CD4-positive, alpha-beta T cell treated with Interleukin-12 subunit alpha and Interleukin-12 subunit beta, for 1 hour (primary cell): Measurements from ENCODE around the gene HTT.
"Not testable (repeated sequence)": the region's sequence is repeated elsewhere in the genome, so short reads cannot be mapped to it uniquely, and the experiment has no call there.

Experiments used
- DNase-seq: peaks from one replicate; pipeline ENCODE4 v3.0.0-alpha.2; 2020

Gene HTT

DNA sequence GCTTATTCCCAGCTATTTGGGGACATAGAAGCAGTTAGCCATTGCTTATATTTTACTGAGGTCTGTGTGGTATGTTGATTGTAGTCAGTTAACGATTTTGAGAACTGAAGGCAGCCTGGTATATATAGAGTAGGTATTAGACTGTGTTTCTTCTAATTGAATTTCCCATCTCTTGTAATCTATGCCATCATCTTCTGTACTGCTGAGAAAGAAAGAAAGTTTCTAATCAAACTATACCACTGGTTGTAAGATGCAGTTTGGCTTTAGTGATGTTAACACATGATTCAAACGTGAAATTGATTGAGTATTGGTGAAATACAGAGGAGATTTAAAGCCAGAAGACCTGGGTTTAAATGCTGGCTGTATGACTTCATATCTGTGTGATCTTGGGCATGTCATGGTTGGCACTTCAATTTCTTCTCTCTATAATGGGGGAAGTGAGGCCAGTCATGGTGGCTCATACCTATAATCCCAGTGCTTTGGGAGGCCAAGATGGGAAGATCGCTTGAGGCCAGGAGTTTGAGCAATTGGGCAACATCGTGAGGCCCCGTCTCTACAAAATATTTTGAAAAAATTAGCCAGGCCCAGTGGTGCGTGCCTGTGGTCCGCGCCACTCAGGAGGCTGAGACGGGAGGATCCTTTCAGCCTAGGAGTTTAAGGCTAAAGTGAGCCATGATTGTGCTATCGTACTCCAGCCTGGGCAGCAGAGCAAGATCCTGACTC is 11.6 kb downstream of the HTT start:
- DNase-seq = no peak

DNA sequence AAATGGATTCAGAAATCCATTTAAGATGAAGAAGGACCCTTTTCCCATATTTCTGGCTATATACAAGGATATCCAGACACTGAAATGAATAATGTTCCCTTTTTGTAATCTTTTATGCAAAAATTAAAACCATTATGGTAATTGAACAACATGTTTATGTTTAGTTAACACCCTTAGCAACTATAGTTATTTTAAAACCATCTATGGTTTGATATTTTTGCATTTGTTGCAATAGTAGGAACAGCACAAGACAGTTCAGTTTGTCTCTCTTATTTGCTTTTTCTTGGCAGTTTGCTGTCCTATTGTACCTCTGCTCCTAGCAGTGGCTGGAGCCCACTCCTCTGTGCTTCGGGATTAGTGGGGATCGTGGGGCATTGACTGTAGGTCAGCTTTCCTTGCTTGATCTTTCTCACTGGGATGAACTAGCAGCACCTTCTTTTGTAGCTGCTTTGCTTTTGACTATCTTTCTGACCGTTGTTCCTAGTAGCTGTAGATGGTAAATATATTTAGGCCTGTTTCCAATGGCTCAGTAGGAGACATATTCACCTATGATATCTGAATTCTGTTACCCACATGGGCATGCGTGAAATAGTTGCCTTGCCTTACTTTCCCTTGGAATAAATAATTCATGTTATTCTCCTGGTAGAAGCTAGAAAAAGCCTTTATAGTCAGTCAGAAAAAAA is 12.8 kb downstream of the HTT start:
- no peak for DNase-seq

DNA sequence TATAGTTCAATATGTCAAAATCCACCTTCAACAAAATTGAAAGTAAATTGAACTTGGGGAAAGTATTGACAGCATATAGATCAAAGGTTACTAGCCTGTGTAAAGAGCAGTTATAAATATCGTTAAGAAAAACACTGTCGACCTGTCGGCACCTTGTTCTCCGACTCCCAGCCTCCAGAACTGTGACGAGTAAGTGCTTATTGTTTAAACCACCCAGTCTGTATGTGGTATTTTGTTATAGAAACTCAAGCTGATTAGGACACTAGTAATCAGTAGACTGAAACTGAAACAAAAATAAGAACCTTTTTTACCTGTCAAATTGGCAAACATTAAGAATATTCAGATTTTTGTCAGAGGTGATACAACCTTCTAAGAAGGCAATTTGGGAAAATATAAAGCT is 17.0 kb downstream of the HTT start:
- no peak for DNase-seq

DNA sequence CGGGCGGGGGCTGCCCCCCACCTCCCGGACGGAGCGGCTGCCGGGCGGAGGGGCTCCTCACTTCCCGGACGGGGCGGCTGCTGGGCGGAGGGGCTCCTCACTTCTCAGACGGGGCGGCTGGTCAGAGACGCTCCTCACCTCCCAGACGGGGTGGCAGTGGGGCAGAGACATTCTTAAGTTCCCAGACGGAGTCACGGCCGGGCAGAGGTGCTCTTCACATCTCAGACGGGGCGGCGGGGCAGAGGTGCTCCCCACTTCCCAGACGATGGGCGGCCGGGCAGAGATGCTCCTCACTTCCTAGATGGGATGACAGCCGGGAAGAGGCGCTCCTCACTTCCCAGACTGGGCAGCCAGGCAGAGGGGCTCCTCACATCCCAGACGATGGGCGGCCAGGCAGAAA is 20.2 kb downstream of the HTT start:
- DNase-seq = not testable (repeated sequence)

DNA sequence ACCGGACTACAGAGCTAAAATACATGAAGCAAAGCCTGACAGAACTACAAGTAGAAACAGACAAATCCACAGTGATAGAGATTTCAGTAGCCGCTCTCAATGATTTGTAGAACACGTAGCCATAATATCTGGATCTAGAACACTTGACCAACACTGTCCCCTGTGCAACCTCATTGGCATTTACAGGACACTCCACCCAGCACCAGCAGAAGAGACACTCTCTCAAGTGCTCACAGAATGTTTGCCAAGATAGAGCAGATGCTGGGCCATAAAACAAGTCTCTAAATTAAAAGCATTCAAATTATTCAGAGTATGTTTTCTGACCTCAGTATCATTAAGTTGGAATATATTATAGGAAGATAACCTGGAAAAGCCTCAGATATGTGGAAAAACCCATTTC is 21.7 kb downstream of the HTT start:
- DNase-seq = no peak

DNA sequence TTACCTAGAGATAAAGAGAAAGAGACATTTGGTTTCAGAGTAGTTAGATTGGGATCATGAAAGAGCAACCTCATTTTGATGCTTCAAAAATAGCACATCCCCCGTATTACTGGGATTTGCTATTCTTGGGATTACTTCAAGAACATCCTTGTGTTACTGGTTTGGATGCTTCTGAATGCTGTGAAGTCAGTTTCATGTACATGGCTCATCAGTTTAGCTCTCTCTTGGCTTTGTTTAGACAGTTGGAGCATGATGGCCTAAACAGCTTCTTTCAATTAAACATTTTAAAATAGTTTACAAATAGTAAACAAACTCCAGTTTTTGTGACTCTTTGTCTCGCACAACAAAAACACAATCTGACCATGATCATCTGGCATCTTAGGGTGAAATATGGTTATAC is 23.9 kb downstream of the HTT start:
- no peak for DNase-seq

DNA sequence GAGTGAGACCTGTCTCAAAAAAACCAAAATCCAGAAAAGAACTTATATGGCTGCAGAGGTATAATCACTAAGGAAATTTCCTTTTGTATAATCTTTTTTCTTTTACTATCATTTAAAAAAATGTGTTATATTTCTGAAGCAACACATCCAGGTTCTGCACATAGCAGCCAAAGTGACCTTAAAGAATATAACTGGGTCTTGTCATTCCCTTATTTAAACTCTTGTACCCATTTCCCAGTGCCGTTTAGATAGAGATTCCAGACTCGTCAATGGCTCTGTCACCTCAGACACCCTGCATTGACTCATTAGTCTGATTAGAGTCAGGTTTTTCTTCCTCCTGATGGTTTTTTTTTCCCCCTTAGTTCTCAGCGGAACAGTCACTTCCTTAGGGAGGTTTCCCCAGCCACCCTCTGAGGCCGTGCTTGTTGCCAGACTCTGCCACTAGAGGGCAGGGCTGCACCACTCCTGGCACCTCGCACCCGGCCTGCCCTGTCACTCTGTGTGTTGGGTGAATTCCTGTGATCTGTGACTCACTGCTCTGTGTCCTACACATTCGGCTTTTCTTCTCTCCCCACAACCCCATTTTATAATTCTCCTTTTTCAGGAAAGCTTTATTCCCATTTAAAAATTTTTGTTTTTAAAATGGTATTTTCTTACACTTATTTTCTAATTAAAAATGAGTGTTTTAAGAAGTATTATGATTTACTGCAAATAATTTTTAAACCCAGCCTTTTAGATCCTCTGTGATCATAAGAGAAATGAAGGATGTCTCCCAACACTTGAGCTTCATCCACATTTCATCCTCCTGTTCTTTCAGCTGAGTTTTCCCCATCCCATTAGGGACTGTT is 32.1 kb downstream of the HTT start:
- peak; percentile 84 for DNase-seq

DNA sequence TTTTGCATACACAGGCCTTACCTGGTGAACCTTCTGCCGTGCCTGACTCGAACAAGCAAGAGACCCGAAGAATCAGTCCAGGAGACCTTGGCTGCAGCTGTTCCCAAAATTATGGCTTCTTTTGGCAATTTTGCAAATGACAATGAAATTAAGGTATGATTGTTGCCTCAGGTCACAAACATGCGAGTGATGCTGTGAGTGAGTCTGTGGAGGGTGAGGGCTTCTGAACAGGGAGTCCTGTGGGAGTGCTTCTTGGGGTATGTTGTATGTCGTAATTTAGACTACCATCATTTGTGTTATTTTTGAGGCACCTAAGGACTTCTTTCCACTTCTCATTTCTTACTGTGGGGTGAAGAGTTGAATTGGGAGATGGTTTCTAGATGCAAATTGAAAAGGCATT is 32.8 kb downstream of the HTT start:
- no peak for DNase-seq

DNA sequence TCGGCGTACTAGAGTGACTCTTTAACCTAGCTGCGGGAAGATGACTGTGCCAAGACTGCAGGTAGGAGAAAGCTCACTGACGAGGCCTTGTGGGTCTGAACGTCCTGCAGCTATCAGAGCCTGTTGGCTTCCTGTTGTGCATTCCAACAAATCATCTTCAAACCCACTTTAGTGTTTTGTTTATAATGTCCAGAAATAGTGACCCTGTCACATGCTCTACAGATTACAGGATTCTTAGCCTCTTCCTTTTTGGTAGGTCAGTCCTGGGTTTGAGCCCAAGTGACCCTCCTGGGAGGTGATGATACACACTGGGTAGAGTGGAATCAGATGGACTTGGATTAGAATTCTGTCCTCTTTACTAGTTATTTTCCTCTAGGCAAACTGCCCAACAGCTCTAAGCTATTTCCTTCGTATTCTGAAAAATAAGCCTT is 33.2 kb downstream of the HTT start:
- no peak for DNase-seq

DNA sequence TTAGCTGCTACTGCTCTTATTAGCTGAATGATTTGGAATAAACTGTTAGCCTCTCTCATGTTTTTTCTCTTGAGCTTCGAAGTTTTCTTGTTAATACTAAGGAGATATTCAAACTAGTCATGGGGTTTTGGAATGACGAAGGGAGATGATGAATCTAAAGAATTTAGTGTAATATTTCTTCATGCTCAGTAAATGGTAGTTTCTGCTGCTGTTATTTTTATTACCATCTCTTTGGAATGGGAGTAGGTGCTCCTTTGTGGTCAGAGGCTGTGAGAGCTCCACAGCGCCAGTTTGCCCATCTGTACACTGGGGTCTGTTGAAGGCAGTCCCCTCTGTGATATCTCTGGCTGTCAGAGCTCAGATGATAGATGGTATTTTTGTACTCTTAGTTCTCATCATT is 33.7 kb downstream of the HTT start:
- no peak for DNase-seq

DNA sequence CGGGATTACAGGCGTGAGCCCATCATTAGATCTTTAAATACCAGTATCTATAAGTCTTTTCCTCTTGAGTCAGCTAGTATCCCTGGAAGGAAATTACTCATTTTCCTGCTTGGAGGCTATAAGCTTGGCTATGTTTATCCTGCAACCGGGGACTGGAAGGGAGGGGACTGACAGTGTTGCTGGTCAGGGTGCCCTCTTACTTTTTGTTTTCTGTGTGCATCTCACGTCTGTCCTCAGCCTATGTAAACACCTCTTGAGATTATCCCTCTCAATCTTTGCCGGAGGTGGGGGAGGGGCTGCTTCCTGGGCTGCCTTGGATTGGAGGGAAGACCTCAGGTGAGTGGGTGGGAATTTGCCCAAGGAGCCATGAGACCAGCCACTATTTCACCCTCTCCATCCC is 37.0 kb downstream of the HTT start:
- no peak for DNase-seq

DNA sequence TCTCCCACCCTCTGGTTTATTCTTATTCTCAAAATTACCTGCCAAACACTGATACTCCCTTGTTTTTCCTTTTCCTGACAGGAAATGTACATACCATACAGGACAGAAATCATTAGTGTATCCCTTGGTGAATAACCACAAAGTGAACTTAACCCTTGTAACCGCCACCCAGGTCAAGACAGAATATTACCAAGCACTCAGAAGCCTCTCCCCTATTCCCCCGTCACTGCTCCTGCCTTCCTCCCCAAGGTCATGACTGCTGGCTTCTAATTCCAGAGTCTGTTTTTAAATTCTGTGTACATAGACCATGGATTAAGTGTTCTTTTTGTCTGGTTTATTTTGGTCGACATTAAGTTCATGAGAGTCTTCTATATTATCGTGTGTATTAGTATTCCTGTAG is 37.7 kb downstream of the HTT start:
- no peak for DNase-seq

DNA sequence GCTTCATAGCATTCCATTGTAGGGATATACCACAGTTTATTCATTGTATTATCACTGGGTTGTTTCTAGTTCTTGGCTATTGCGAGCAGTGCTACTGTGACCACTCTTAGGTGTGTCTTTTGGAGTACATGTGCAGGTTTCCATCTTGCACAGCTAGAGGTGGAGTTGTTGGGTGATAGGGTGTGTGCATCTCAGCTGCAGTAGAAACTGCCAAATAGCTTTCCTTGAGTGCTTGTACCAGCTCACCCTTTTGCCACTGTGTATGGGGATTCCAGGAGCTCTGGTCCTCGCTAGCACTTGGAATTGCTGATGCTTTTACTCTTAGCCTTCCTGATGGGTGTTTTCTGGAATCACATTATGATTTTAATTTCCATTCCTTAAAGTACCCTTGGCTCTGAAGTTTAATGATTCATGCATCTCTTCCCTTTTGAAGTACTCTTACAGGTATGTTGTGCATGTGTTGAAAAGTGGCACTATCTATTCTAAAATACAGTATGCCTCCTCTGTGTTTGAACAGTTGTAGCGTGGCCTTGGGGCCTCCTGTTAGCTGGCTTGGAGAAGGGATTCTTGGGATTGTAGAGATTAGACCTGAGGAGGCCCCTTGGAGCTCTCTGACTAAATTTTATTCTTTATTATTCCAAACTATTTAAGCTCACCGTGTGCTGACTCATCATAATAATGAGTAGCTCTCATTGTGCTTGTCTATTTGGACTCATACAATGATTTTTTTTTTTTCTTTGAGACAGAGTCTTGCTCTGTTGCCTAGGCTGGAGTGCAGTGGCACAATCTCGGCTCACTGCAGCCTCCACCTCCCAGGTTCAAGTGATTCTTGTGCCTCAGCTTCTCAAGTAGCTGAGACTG is 38.4 kb downstream of the HTT start:
- no peak for DNase-seq

DNA sequence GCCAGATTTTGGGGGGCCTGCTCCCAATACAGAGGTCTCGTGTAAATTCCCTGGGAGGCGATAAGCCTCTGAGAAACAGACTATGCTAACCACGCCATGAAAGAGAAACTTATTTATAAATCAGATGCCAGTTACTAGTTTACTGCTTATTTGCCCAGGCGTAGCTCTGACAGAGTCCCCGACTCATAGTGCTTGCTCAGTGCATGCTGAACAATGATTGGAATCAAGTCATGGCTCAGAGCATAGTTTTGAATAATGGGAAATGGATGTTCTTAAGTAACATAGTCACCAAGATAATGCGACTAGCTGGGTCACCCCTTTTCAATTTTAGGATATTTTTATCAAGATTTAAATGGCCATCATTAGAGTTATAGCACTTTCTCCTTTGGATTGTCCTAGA is 39.9 kb downstream of the HTT start:
- no peak for DNase-seq

DNA sequence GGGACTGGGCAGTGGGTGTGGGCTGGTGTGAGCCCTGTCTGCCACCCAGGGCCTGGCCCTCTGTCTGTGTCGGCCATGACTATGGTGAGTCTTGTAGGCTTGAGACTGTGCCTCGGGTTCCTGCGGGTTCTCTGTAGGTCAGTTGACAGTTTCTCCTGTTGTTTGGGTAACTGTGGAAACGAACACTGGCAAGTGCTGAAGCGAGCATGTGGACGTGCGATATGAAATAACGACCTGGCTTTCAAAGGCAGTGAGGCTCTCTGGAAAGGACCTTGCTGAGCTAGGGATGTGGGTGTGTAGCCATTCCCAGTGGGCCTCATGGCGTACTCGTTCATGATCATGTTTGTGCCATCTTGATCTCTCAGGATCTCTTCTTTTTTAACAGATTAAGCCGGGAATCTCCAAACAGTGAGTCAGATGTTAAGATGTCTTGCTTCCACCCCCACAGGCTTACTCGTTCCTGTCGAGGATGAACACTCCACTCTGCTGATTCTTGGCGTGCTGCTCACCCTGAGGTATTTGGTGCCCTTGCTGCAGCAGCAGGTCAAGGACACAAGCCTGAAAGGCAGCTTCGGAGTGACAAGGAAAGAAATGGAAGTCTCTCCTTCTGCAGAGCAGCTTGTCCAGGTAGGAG is 41.3 kb downstream of the HTT start:
- DNase-seq = no peak

DNA sequence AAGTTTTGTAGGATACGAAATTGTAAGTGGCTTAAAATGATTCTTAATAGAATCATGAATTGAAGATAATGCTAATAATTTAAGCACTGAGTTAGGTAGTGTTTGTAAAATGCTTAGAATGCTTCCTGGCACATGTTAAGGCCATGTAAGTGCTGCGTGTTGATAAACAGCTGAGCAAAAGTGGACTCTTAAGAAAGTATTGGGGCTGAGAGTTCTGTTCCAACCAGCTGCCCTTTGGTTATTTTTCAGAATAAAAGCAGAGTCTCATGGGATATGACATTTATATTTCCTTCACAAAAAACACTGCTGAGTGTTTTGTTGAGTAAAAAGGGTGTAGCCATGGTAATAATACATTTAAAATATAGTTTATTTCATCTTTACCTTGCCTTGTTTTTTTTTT is 42.5 kb downstream of the HTT start:
- DNase-seq = no peak

DNA sequence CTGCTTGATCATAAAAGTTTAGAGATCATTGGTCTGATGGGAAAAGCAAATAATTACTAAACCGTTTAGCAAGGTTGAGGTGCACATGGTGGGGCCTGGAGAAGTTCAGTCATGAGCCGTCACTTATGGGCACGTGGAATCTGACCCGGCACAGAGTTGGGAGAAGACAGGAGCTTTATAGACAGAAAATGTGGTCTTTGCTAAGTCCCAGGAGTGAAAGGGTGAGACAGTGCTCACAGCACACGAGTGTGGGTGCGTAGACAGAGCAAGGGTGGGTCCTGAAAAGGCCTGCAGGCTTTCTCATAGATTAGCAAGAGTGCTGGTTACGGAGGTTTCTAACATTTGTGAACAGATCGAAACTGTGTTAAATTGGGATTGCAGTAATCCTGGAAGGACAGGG is 43.8 kb downstream of the HTT start:
- DNase-seq = no peak

DNA sequence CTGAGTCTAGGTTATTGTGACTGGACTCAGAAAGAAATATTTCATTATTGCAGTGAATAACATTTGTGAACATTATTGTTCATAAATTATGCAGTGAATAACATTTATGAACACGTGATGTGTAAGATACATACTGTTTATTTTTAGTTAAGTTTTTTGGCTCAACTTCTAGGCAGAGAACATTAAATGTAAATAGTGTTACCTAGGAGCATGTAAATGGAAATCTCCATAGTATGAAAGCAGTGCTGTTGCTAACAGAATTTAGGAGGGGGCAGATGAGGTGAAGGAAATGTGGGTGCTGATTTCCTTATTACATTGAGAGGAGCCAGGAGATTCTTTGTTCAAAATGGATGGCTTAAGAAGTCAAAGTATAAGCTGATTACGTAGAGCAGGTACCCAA is 45.0 kb downstream of the HTT start:
- no peak for DNase-seq

DNA sequence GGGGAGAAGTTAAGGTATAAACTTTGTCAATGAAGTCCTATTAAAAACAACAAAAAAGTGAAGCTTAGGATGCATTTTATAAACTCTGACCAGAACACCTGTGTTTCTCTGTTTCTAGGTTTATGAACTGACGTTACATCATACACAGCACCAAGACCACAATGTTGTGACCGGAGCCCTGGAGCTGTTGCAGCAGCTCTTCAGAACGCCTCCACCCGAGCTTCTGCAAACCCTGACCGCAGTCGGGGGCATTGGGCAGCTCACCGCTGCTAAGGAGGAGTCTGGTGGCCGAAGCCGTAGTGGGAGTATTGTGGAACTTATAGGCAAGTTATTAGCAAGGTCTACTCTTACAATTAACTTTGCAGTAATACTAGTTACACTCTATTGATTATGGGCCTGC is 46.6 kb downstream of the HTT start:
- DNase-seq = no peak

DNA sequence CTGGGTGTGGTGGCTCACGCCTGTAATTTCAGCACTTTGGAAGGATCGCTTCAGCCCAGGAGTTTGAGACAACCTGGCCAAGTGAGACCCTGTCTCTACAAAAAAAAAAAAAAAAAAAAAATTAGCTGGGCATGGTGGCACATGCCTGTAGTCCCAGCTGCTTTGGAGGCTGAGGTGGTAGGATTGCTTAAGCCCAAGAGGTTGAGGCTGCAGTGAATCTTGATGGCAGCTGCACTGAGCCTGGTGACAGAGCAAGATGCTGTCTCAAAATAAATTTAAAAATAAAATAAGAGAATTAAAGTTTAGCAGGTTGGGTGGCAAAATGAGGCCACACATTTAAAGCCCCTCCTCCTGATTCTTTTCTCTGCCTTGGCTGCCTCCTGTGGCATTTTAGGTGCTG is 47.1 kb downstream of the HTT start:
- DNase-seq = no peak

DNA sequence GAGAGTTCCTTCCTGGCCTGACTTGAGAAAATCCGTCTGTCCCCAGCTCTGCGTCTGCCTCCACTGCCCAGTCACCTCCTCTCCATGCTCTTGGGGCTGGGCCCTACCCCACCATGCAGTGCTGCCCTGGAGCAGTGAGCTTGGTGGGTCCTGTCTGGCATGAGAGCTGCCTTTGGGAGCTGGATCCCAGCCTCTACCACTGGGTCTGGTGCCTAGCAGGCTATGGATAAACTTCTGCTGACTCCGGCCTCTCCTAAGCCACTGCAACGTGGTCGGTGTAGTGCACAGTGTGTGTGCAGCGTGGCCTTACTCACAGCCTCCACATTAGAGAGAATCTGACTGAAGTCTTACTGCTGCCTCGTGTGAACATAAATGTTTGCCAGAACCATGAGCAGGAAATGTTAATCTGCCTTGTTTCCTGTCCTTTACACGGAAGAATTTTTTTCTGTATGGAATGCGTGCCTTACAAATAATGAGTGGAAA is 47.6 kb downstream of the HTT start:
- DNase-seq = no peak

DNA sequence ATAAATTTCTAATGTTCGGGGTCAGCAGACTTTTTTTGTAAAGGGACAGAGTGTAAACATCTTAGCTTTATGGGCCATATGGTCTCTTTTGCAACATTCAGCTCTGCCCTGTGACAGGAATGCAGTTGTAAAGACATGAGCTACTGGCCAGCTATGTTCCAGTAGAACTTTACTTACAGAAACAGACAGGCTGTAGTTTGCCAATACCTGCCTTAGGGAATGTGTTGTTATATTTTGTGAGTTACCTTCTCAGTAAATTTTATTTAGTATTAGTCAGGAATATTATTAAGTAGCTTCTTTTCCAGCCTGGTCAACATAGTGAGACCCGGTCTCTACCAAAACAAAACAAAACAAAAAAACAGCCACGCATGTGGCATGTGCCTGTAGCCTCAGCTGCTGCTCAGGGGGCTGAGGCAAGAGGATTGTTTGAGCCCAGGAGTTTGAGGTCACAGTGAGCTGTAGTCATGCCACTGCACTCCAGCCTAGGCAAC is 48.7 kb downstream of the HTT start:
- no peak for DNase-seq
